ENCODE data around the gene ADARB2.

ADARB2 gene

GRCh38 chr10:1419796-1420610 is 317.3 kb downstream of the ADARB2 start:
- H3K4me3 ChIP-seq (ENCODE audit: severe bottlenecking), result no peak overlapping the region
- no peak overlapping the region for H3K27ac ChIP-seq (ENCODE audit: poor library complexity, severe bottlenecking)
- DNase-seq (ENCODE audit: low spot score) (no peak), ATAC-seq (ENCODE audit: low read depth) (no peak)
- H3K9me3 ChIP-seq (ENCODE audit: severe bottlenecking), result no peaks in the 10 kb centered on the region
- H3K27me3 ChIP-seq (ENCODE audit: insufficient read depth, poor library complexity, severe bottlenecking), result peaks cover 11% of the 10 kb centered on the region
- H3K4me1 ChIP-seq (ENCODE audit: insufficient read depth, poor library complexity, severe bottlenecking), result no peaks in the 10 kb centered on the region
- TF ChIP-seq, protein P1, sequence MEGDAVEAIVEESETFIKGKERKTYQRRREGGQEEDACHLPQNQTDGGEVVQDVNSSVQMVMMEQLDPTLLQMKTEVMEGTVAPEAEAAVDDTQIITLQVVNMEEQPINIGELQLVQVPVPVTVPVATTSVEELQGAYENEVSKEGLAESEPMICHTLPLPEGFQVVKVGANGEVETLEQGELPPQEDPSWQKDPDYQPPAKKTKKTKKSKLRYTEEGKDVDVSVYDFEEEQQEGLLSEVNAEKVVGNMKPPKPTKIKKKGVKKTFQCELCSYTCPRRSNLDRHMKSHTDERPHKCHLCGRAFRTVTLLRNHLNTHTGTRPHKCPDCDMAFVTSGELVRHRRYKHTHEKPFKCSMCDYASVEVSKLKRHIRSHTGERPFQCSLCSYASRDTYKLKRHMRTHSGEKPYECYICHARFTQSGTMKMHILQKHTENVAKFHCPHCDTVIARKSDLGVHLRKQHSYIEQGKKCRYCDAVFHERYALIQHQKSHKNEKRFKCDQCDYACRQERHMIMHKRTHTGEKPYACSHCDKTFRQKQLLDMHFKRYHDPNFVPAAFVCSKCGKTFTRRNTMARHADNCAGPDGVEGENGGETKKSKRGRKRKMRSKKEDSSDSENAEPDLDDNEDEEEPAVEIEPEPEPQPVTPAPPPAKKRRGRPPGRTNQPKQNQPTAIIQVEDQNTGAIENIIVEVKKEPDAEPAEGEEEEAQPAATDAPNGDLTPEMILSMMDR (IDR thresholded peaks at IDR 0.05; ENCODE audit: poor library complexity, severe bottlenecking), result no peak
- no peaks in the 10 kb centered on the region for H3K36me3 ChIP-seq (ENCODE audit: low read depth)

GRCh38 chr10:1418031-1418550 is 319.2 kb downstream of the ADARB2 start:
- Histone ChIP-seq H3K27me3 (ENCODE audit: insufficient read depth, poor library complexity, severe bottlenecking) (peaks cover 11% of the 10 kb centered on the region), H3K36me3 (ENCODE audit: low read depth) (no peaks in the 10 kb centered on the region), H3K9me3 (ENCODE audit: severe bottlenecking) (no peaks in the 10 kb centered on the region), H3K4me3 (ENCODE audit: severe bottlenecking) (no peak overlapping the region), H3K4me1 (ENCODE audit: insufficient read depth, poor library complexity, severe bottlenecking) (no peaks in the 10 kb centered on the region), H3K27ac (ENCODE audit: poor library complexity, severe bottlenecking) (no peak overlapping the region)
- TF ChIP-seq, protein P1 (IDR thresholded peaks at IDR 0.05; ENCODE audit: poor library complexity, severe bottlenecking), result no peak
- no peak for DNase-seq (ENCODE audit: low spot score)
- ATAC-seq (ENCODE audit: low read depth), result no peak

GRCh38 chr10:1417574-1417973 is 319.8 kb downstream of the ADARB2 start:
- H3K27me3 ChIP-seq (ENCODE audit: insufficient read depth, poor library complexity, severe bottlenecking), result peaks cover 11% of the 10 kb centered on the region
- H3K27ac ChIP-seq (ENCODE audit: poor library complexity, severe bottlenecking), result no peak overlapping the region
- no peaks in the 10 kb centered on the region for H3K4me1 ChIP-seq (ENCODE audit: insufficient read depth, poor library complexity, severe bottlenecking)
- no peak overlapping the region for H3K4me3 ChIP-seq (ENCODE audit: severe bottlenecking)
- H3K9me3 ChIP-seq (ENCODE audit: severe bottlenecking), result no peaks in the 10 kb centered on the region
- H3K36me3 ChIP-seq (ENCODE audit: low read depth), result no peaks in the 10 kb centered on the region
- TF ChIP-seq, protein P1 (IDR thresholded peaks at IDR 0.05; ENCODE audit: poor library complexity, severe bottlenecking), result no peak
- DNase-seq (ENCODE audit: low spot score) (no peak), ATAC-seq (ENCODE audit: low read depth) (no peak)

GRCh38 chr10:1416456-1417037 is 320.8 kb downstream of the ADARB2 start:
- H3K27ac ChIP-seq (ENCODE audit: poor library complexity, severe bottlenecking), result no peak overlapping the region
- no peak overlapping the region for H3K4me3 ChIP-seq (ENCODE audit: severe bottlenecking)
- no peak for ATAC-seq (ENCODE audit: low read depth)
- TF ChIP-seq, protein P1 (IDR thresholded peaks at IDR 0.05; ENCODE audit: poor library complexity, severe bottlenecking), result no peak
- no peaks in the 10 kb centered on the region for H3K9me3 ChIP-seq (ENCODE audit: severe bottlenecking)
- H3K36me3 ChIP-seq (ENCODE audit: low read depth), result no peaks in the 10 kb centered on the region
- H3K4me1 ChIP-seq (ENCODE audit: insufficient read depth, poor library complexity, severe bottlenecking), result no peaks in the 10 kb centered on the region
- no peak for DNase-seq (ENCODE audit: low spot score)
- peaks cover 11% of the 10 kb centered on the region for H3K27me3 ChIP-seq (ENCODE audit: insufficient read depth, poor library complexity, severe bottlenecking)

Data from RWPE2 (cell line).